NCI-H128 (cell line): ENCODE measurements around the gene ARHGAP26.

Experiments
- DNase-seq: peaks from one replicate; lab custom pipeline; 2025; ENCODE audit not compliant: unreplicated experiment; lab: John Stamatoyannopoulos, UW

ARHGAP26 gene

DNA sequence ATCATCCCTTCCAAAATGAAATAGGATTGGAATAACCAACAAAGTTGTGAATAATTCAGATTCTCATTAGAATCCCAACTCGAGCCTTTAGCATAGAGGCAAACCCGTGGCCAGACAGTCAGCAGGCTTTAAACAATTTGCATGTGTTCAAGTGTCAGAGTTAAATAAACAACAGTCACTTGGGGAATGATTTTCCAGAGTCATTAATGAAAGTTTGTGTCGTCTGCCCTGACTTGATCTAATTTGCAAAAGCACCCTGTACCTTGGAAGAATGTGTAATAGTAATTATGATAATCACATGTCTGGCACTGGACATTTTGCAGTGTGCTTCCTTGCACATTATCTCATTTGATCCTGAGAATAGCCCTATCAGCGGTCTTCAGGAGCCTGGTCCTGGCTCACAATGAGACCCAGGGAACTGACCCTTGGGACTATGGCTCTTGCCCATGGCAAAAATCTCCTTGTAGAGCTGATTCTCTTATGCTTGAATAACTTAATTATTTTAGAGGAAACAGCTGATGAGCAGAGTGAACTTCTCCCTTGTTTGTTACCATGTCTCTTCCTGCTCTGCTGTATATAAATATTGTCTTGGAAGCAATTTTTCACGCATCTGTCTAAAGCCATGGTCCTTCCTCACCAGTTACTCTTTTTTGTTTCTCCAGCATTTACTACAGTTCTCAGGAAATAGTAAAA lies 360.6 kb downstream of the ARHGAP26 start:
- no peak for DNase-seq

DNA sequence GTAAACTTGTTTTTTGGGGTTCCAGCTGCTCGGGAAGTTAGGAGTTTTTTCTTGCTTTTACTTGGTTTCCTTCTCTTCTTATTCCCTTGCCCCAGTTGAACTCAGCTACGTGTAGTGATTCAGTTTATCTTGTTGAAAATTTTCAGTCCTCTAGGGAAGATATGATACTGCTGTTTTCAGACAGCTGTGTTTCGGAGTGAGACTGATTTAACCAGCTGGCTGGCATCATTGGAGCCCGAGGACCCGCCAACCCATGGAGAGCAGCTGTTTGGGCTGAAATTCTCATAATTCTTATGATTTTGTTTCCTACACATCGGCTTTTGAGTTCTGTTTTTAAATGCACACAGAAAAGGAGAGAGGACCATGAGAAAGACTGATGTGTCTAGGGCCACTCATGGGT lies 361.8 kb downstream of the ARHGAP26 start:
- no peak for DNase-seq

DNA sequence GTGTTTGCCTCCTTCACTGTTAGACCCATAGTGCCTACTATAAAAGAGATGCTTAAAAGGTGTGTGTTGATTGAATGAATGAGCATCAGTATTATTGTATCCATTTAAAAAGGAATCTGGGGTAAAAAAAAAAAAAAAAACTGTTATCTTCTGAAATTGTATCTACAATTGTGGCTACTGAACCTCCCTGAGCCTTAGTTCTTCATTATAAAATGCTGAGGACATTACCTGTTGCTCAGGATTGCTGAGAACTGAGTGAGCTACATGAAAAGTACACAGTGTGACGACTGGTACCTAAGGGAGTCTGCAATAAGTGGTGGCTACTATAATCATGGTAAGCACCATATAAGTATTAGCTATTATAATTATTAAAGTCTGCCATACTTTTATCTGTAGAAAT lies 362.6 kb downstream of the ARHGAP26 start:
- no peak for DNase-seq

DNA sequence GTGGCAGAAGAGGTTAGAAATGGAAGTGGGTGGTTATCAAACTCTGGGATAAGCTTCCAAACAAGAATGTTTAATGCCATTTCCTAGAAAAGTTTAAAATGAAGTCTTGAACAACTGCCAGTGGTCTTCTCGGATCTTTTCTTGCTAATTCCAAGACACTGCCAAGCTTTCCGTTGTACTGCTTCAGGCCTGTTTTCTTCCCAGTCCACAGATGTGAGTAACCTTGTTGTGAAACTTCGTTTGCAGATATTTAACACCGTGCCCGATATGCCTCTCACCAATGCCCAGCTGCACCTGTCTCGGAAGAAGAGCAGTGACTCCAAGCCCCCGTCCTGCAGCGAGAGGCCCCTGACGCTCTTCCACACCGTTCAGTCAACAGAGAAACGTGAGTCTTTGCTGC lies 363.5 kb downstream of the ARHGAP26 start:
- no peak for DNase-seq

DNA sequence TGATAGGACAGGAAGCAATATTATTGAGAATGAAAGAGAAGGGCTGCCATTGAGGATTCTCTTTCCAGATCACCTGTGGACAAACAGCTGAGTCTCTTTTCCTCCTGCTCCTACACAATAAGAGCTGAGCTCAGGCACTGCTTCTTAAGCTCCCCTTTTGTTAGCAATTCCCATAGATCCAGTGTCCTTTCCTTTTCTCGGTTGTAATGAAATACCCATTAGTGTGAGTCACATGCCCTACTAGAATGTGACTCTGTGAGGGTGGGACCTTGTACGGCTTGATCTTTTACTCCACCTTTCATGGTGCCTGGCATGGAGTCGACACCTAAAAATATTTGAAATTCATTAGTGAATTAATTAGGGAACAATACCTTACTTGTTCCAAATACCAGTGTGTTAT lies 364.1 kb downstream of the ARHGAP26 start:
- DNase-seq, result no peak

DNA sequence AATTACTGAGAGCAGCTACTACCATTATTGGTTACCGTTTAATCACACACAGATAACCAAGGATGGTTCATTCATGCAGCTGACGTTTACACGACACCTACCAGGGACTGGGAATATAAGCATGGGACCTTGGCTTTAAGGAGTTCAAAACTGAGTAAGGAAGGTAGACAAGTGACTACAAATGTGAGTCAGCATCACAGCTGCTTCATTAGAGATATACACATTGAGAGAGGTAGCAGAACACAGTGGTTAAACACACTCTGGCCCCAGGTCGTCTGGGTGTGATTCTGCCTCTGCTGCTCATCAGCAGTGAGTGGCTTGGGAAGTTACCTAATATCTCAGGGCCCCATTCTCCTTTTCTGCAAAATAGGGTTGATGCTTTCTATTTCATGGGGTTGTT lies 364.7 kb downstream of the ARHGAP26 start:
- DNase-seq, result no peak

DNA sequence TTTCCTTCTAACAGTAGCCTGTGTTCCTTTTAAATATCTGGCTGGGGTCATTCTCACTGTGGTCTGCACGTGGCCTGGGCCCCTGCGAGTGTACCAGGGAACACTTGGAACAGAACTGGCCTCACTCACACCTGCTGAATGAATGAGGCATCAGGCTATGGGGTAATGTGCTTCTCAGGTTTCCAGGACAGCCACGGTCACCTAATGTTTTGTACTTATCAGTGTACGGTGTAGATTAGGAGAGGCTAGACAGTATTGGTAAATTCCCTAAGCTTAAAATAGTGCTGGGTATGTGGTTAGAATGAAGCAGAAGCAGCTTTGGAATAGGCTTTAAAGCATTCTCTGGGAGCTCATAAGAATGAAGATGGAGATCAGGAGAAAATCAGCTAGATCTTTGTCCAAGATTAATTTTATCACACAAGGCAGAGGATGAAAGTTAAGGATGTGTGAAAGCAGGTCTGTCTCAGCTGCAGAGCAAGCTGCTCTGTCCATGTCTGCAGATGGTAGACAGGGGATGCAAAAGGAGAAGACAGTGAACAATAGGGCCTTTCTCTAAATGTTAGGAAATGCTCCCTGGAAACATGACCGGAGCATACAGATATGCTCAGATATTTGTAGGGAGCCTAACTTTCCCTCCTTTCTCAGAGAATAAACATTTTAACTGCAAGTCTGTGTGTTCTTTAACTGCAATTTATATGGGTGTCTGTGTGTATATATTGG lies 365.8 kb downstream of the ARHGAP26 start:
- no peak for DNase-seq

DNA sequence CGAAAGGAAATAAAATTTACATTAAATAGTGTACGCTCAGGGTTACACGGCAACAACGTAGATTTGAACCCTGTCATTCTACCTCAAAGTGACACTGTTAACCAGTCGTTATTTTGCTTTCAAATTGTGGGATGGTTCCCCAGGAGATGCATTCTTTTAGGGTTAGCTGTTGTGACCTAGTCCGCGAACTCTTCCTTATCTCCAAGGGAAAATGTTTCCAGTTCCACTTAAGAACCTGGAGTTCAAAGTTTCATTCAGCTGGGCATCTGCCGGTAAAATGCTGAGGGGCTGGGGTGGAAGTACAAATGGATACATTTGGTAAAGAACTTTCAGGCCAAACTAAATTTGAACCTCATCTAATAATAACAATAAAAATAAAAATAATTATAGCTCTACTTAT lies 368.7 kb downstream of the ARHGAP26 start:
- no peak for DNase-seq

DNA sequence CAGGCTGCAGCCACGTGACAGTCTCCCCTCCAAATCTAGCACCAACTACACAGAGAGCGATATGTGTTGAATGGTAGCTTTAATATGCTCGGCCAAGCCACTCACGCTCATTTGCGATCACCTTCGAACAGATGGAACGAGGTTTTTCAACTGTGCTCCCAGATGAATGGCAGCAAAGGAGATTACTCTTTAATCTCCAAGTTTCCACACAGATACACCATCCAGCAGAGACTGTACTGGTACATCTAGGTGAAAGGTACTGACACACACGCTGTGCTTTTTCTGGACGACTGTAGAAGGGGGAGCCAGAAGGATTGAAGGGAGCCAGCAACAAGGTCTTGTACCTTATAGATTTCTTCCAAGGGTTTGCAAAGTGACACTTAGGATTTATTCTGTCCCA lies 369.4 kb downstream of the ARHGAP26 start:
- DNase-seq, result no peak

DNA sequence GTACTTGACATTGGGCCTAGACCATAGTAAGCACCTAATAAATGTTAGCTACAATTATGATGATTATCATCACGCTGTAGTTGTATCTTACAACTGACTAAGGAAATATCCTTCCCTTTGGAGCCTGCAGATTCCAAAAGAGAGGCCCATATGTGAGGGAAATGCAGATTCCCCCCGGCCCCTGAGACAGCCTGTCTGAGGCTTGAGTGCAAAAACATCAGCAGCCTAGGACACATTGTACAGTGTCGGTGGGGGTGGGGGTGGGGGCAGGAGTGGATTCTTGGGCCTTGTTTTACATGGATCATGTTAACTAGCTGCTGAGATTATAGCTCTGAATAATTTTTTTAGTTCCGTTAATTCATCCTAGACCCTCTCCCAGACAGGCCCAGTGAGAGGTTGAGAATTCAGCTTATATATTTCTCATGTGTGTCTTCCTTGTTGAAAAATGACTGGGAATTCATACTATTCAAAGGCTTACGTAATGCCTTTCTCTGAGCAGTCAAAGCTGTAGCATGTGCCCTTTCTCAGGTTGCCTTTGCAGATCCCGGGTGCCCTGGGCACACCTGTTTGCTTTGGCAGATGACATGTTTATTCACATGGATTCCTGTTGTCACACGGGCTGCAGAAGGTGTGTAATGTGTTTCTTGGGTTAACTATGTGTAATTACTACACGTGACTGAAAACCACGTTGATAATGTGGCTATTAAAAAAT lies 370.5 kb downstream of the ARHGAP26 start:
- peak; percentile 6 for DNase-seq

DNA sequence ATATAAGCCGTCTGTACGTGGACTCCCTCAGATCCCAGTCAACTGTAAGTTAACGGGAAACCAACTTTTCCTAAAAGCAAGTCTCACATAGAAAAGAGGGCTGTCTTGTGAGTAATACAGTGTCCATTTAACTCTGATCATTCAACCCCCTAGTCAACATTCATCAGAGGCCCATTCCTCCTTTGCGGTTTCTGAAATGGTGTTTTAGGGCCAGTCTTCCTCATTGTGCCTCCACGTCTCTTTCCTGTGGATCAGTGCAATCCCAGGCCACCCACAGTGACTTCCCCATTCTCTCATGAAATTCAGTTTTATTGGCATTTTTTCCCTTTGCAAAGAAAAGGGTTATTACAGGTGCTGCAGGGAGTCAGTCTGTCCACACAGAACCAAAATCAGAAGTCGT lies 371.5 kb downstream of the ARHGAP26 start:
- no peak for DNase-seq

DNA sequence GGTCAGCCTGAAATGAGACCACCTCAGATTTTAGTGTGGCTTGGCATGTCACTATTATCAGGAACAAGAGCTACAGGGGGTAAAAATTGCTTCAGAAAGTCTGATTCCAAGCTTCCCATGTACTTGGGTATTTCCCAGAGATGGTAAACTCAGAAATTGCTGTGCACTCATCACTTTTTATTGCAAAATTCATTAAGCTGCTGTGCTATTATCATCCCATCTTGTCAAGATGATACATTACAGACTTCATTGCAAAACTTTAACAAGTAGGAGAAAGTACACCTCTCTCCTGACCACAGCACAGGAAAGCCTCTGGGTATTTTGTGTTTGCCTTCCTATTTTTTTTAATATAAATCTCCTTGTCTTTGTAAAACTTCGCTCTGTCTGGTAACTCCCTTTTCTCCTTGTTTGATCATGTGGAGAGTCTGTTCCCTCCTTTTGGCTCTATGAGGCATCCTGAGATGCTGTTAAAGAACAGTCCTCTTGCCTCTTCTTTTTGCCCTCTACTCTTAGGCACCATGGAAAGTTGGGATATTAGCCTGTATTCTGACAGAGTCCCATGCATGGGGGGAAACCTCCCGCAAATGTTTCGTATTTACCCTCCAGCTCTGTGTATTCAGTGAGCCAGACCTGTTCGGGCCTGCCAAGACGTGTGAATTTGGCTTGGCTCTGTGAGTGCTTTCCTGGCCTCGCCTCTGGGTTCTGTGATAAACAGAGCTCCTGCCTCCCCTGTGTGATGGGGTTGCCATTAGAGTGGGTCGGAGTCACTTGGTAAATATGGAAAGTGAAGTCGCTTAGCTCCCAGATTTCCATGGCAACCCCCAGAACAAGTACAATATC lies 372.6 kb downstream of the ARHGAP26 start:
- DNase-seq, result peak; percentile 17

DNA sequence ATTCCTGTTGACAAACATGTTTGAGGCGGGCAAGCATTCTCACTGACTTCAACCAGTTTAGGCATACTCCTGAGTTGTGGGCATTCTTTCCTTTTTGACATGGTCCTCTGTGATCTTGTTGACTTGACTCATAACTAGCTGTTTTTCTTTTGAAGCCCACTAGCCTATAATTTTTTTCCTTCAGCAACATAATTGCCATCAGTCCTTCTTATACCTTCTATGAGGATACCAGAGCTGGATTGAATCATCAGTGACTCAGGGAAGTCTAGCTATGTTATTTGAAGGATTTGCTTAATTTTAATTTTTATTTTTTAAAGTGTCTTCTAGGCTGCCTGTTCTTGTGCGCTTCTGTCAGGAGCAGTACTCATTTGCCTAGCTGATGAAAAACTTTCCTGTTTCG lies 373.8 kb downstream of the ARHGAP26 start:
- DNase-seq, result no peak

DNA sequence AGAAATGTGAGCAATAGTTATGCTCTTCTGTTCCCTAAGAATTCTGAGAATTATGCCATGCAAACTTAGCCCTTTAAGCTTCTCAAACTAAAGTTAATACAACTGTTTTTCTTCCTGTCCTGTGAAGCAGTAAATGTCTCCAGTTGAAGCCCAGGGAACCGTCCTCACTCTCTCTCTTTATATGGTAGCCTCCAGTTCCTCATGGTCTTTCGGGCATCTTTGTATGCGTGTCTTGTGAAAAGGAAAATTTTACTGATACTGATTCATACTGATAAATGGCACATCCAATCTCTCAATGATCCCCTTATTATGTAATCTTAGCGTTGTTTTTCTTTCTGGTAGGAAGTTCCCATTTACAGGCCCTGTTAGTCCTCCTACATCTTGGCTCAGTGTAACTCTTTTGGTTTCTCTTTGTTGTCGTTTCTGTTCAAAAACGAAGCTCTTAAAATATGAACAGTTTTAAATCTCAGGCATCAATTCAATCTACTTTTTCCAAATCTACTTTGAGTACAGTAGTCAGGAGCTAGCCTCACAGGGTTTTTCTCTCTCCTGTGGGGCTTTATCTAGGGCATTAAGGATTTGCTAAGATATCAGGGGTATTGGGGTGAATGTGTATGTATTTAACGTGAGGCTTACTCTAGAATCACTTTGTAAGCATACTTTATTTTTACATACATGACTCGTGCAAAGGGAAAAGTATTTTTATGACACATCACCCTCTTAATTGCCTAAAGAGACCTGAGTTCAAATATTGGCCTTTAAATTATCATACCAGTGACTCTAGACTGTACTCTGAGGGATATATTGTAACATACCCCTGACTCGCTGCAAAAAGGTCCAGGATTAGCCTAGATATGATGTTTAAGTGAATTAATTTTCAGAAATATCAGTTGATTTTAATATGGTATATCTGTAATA lies 375.3 kb downstream of the ARHGAP26 start:
- DNase-seq, result no peak

DNA sequence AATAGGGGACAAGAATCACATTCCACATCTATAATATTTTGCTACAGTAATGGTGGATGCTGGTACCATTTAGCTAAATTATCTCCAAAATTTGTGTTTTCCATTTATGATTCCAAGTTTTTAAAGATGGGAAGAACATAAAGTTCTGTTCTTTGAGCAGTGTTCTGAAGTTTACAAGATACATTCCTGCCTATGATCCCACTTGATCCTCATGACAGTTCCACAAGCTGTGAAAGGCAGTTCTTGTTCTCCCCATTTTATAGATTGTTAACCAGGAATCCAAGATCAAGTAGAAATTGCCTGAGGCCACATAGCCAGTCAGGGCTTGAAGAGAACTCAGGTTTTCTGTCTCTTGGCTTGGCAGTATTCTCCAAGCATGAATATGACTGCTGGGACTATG lies 376.0 kb downstream of the ARHGAP26 start:
- no peak for DNase-seq

DNA sequence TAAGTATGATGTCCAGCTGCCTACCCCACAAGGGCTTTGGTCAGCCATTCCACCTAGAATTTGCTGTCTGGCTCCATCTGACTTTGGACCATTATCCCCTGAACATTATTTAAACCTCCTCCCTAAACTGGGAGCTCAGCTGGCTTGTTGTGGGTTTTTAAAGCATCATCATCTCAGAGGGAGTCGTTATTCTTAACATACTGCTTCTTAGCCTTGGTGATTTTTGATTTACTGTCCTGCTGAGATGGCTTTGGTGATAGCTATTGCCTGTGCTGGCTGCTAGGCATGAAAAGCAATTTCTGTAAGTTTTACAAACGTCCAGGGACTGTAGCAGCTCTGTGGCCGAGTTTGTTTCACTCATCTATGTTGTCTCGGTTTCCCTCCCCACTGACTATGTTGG lies 377.2 kb downstream of the ARHGAP26 start:
- no peak for DNase-seq

DNA sequence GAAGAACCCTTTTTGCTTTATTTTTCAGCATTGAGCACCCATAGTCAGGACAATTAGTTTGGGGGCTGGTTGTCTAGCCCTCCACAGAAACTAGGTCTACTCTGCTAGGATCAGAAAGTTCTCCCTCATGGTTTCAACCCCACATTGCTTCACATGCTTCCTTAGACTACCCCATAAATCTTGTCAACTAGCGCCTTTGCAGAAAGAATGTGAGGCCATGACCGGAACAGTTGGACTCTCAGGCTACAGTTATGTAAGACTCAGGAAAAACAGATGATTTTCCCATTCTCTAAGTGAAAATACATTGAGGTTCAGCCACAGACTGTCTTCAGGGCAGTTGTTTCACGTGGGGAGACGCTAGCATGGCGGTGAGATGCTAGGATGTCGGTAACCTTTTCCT lies 377.7 kb downstream of the ARHGAP26 start:
- no peak for DNase-seq

DNA sequence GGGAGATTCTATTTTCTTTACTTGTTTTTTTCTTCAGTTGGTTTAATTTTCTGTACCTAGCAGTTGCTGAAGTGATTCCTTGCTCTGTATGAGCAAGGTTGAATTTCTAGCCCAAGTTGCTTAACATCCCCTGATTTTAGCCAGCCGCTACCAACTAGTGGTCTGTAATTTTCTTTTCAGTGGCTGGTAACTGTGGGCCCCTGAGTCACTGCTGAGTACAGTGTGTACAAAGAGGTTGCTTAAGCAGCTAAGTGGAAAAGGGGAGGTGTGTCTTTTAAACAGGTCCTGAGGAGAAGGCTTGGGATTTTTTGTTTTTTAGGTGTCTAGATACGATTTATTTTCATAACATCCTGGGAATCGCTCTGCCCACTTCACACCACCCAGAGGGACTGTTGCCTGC lies 378.6 kb downstream of the ARHGAP26 start:
- DNase-seq, result no peak

DNA sequence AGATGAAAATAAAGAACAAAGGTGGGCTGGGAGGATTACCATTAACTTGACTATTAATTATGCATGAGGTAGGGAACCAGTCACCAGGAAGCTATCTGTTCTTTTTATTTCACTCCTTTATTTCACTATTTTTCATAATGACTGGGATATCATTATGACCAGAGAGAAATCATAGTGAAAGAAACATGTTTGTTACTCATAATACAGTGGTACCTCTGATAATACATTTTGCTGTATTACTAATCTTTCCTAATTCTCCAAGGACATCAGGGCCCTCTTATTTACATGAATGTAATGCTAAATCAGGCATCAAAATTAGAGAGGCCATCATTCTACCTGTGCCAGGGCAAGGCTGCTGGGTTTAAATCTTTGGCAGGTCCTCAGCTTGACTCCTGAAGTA lies 379.6 kb downstream of the ARHGAP26 start:
- no peak for DNase-seq

DNA sequence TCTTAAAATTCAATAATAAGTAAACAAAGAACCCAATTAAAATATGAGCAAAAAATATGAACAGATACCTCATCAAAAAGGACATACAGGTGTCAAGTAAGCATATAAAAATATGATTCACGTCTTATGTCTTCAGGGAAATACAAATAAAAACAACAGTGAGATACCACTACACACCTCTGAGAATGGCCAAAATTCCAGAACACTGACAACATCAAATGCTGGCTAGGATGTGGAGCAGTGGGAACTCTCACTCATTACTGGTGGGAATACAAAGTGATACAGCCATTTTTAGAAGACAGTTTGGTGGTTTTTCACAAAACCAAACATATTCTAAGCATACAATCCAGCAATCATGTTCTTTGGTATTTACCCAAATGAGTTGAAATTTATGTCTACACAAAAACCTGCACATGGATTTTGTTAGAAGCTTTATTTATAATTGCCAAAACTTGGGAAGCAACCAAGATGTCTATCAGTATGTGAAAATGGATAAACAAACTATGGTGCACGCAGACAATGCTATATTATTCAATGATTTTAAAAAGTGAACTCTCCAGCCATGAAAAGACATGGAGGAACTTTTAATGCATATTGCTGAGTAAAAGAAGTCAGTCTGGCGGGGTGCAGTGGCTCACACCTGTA lies 381.0 kb downstream of the ARHGAP26 start:
- DNase-seq, result no peak
